GM12873 (cell line): ENCODE data around the gene CRYL1.

Experiments used
- TF ChIP-seq, protein P1 (sequence below): IDR thresholded peaks from 2 replicates; pipeline ENCODE4 v1.5.1; 2012; ENCODE audit warnings: low read depth, mild to moderate bottlenecking, moderate library complexity, low read length, control low read depth; ENCODE audit not compliant: insufficient read depth; ENCODE audit errors: missing control alignments

The CRYL1 gene

GRCh38 chr13:20512042-20512683 lies 13.5 kb downstream of the CRYL1 start:
- TF ChIP-seq, protein P1, sequence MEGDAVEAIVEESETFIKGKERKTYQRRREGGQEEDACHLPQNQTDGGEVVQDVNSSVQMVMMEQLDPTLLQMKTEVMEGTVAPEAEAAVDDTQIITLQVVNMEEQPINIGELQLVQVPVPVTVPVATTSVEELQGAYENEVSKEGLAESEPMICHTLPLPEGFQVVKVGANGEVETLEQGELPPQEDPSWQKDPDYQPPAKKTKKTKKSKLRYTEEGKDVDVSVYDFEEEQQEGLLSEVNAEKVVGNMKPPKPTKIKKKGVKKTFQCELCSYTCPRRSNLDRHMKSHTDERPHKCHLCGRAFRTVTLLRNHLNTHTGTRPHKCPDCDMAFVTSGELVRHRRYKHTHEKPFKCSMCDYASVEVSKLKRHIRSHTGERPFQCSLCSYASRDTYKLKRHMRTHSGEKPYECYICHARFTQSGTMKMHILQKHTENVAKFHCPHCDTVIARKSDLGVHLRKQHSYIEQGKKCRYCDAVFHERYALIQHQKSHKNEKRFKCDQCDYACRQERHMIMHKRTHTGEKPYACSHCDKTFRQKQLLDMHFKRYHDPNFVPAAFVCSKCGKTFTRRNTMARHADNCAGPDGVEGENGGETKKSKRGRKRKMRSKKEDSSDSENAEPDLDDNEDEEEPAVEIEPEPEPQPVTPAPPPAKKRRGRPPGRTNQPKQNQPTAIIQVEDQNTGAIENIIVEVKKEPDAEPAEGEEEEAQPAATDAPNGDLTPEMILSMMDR: no peak

DNA sequence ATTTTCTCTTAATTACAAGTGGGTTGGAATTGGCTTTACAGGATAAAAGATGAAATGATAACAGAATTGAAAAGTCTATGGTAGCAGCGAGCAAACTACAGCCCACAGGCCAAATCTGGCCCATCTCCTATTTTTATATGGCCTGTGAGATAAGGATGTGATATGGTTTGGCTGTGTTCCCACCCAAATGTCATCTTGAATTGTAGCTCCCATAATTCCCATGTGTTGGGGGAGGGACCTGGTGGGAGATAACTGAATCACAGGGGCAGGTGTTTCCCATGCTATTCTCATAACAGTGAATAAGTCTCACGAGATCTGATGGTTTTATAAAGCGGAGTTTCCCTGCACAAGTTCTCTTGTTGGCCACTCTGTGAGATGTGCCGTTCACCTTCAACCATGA lies 19.0 kb downstream of the CRYL1 start:
- TF ChIP-seq, protein P1: no peak

DNA sequence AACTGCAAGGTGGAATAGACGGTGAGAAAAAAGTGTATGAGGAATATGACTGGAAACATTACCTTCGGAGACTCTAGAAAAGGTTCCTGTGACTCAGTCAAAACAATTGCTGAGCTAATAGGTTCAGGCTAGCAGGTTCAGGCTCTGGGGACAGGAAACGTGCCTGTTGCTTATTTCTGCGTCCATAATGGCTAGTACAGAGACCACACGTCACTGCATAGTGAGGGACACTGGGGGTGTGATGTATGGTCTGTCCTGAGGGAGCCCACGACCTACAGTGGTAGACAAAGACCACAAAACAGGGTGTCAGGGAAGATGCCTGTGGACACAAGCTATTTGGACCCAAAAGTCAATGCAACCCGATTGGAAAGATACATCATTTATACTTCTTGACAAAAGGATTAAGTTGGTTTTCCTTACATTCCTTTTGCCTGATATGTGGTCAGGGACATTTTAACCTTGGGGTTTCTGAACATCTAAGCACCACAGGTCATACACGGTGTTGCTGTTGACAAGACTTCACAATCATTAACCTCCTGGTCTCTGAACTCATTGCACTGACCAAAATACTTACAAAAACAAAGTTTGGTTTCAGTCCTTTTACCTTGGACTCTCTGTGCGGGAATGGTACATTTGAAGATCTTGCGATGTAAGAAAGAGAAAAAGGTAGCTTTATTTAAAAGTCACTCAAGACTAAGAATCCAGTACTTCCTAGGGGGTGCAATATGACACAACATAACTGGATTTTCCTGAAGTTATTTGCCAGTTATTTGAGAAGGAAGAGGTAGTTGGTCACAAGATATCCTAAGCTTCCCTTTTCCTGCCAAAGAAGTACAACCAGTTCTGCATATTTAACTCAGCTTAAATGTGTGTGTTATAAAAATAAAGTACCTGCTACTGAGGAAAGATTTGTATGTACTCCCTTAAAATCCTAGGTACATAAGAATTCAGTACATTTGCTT lies 20.0 kb downstream of the CRYL1 start:
- TF ChIP-seq, protein P1: no peak

GRCh38 chr13:20503088-20504083 lies 22.3 kb downstream of the CRYL1 start:
- TF ChIP-seq, protein P1: no peak

- TF ChIP-seq, protein P1: no peak
Measured at GRCh38 chr13:20501592-20501991, 24.1 kb downstream of the CRYL1 start.

GRCh38 chr13:20501120-20501519 lies 24.5 kb downstream of the CRYL1 start:
- TF ChIP-seq, protein P1: no peak

GRCh38 chr13:20499986-20500385 lies 25.7 kb downstream of the CRYL1 start:
- TF ChIP-seq, protein P1: no peak
